H9 (cell line): ENCODE measurements around the gene KDM2B. TPM values are rescaled to one million over a fixed set of nuclear protein-coding genes. Genes with fewer than 3 reads are reported as not detected.

Source experiments
- DNase-seq: peaks from one replicate; pipeline ENCODE4 v3.0.0-alpha.2; 2017
- H2AFZ ChIP-seq: one replicate; pipeline ENCODE4 v1.6.1; 2013; ENCODE audit warnings: mild to moderate bottlenecking, low read length, control low read depth, moderate library complexity
- H2AK5ac ChIP-seq: 2 replicates; pipeline ENCODE4 v1.6.1; 2013; ENCODE audit warnings: low read length, control low read depth, mixed read lengths; ENCODE audit not compliant: insufficient read length
- H2BK120ac ChIP-seq: one replicate; pipeline ENCODE4 v1.6.1; 2013; ENCODE audit warnings: low read depth, mild to moderate bottlenecking, low read length, control low read depth, inconsistent platforms; ENCODE audit not compliant: poor library complexity, severe bottlenecking
- H2BK12ac ChIP-seq: 2 replicates; pipeline ENCODE4 v1.6.1; 2013; ENCODE audit warnings: low read length, control low read depth, mixed read lengths, low read depth; ENCODE audit not compliant: insufficient read length
- H2BK15ac ChIP-seq: 2 replicates; pipeline ENCODE4 v1.6.1; 2013; ENCODE audit warnings: low read depth, low read length, control low read depth
- H2BK20ac ChIP-seq: one replicate; pipeline ENCODE4 v1.6.1; 2013; ENCODE audit warnings: low read depth, mild to moderate bottlenecking, low read length, control low read depth, inconsistent platforms; ENCODE audit not compliant: poor library complexity, severe bottlenecking
- H2BK5ac ChIP-seq: 2 replicates; pipeline ENCODE4 v1.6.1; 2013; ENCODE audit warnings: low read length, control low read depth, mixed read lengths; ENCODE audit not compliant: insufficient read length
- H3K14ac ChIP-seq: 2 replicates; pipeline ENCODE4 v1.6.1; 2013; ENCODE audit warnings: low read length, control low read depth; ENCODE audit not compliant: insufficient read depth
- H3K18ac ChIP-seq: 2 replicates; pipeline ENCODE4 v1.6.1; 2013; ENCODE audit warnings: low read depth, mild to moderate bottlenecking, mixed read lengths, low read length, control low read depth; ENCODE audit not compliant: insufficient read length
- H3K23ac ChIP-seq: 2 replicates; pipeline ENCODE4 v1.6.1; 2013; ENCODE audit warnings: low read length, control low read depth, mixed read lengths, low read depth; ENCODE audit not compliant: insufficient read length
- H3K23me2 ChIP-seq: 2 replicates; pipeline ENCODE4 v1.6.1; 2013; ENCODE audit warnings: low read depth, mild to moderate bottlenecking, mixed read lengths, low read length, control low read depth; ENCODE audit not compliant: insufficient read length, poor library complexity, severe bottlenecking
- H3K27ac ChIP-seq: 2 replicates; pipeline ENCODE4 v1.5.1; 2013; ENCODE audit warnings: low read length, control low read depth, mixed read lengths, low read depth; ENCODE audit not compliant: insufficient read length
- H3K27me3 ChIP-seq: 2 replicates; pipeline ENCODE4 v1.6.1; 2013; ENCODE audit warnings: low read length, control low read depth, inconsistent platforms; ENCODE audit not compliant: insufficient read depth
- H3K4ac ChIP-seq: 2 replicates; pipeline ENCODE4 v1.6.1; 2013; ENCODE audit warnings: low read depth, mild to moderate bottlenecking, control low read depth, inconsistent platforms, low read length, moderate library complexity
- H3K4me1 ChIP-seq: 2 replicates; pipeline ENCODE4 v1.6.1; 2013; ENCODE audit warnings: low read length, control low read depth, inconsistent platforms; ENCODE audit not compliant: insufficient read depth
- H3K4me2 ChIP-seq: 2 replicates; pipeline ENCODE4 v1.6.1; 2013; ENCODE audit warnings: low read length, control low read depth, mixed read lengths; ENCODE audit not compliant: insufficient read length, insufficient read depth
- H3K56ac ChIP-seq: 2 replicates; pipeline ENCODE4 v1.6.1; 2013; ENCODE audit warnings: low read depth, mild to moderate bottlenecking, mixed read lengths, low read length, control low read depth; ENCODE audit not compliant: insufficient read length
- H3K79me1 ChIP-seq: 2 replicates; pipeline ENCODE4 v1.6.1; 2013; ENCODE audit warnings: low read depth, mild to moderate bottlenecking, moderate library complexity, low read length, control low read depth, inconsistent platforms; ENCODE audit not compliant: insufficient read depth, poor library complexity, severe bottlenecking
- H3K79me2 ChIP-seq: 2 replicates; pipeline ENCODE4 v1.6.1; 2013; ENCODE audit warnings: low read length, control low read depth, inconsistent platforms; ENCODE audit not compliant: insufficient read depth
- H3K9ac ChIP-seq: 2 replicates; pipeline ENCODE4 v1.6.1; 2013; ENCODE audit warnings: low read length, control low read depth, mixed read lengths; ENCODE audit not compliant: insufficient read length; ENCODE audit errors: extremely low read depth
- H3K9me3 ChIP-seq: one replicate; pipeline ENCODE4 v1.6.1; 2013; ENCODE audit warnings: low read depth, low read length, inconsistent platforms; ENCODE audit not compliant: control insufficient read depth
- H3T11ph ChIP-seq: one replicate; pipeline ENCODE4 v1.6.1; 2013; ENCODE audit warnings: mild to moderate bottlenecking, low read length, control low read depth, inconsistent platforms
- H4K20me1 ChIP-seq: one replicate; pipeline ENCODE4 v1.6.1; 2013; ENCODE audit not compliant: control insufficient read depth, insufficient read length, insufficient read depth
- H4K5ac ChIP-seq: 2 replicates; pipeline ENCODE4 v1.6.1; 2013; ENCODE audit warnings: low read depth, mild to moderate bottlenecking, mixed read lengths, low read length, control low read depth; ENCODE audit not compliant: insufficient read length
- H4K8ac ChIP-seq: replicated peaks from 2 replicates; pipeline ENCODE4 v1.6.1; 2013; ENCODE audit warnings: low read length, control low read depth, mixed read lengths, low read depth; ENCODE audit not compliant: insufficient read length
- H4K91ac ChIP-seq: 2 replicates; pipeline ENCODE4 v1.6.1; 2013; ENCODE audit warnings: low read depth, mild to moderate bottlenecking, moderate library complexity, mixed read lengths, low read length, control low read depth; ENCODE audit not compliant: insufficient read length
- H3K27ac Mint-ChIP-seq, 3 experiments: 2 replicates in 2 of 3; 3 replicates in 1 of 3; pipeline ENCODE4 v1.8.0; 2020 to 2021; ENCODE audit warnings: mixed read lengths in 3 of 3, mild to moderate bottlenecking in 1 of 3, moderate library complexity in 1 of 3
- H3K27me3 Mint-ChIP-seq: 2 replicates; pipeline ENCODE4 v1.8.0; 2021; ENCODE audit warnings: low read depth, mild to moderate bottlenecking, moderate library complexity, mixed read lengths
- H3K36me3 Mint-ChIP-seq, 3 experiments: 2 replicates in 2 of 3; 3 replicates in 1 of 3; pipeline ENCODE4 v1.8.0; 2020 to 2021; ENCODE audit warnings: low read depth in 3 of 3, mixed read lengths in 3 of 3; ENCODE audit not compliant: insufficient read depth in 1 of 3
- H3K4me1 Mint-ChIP-seq, 2 experiments: 2 replicates each; pipeline ENCODE4 v1.8.0; 2020; ENCODE audit warnings: mixed read lengths in 2 of 2
- H3K4me3 Mint-ChIP-seq, 2 experiments: 2 replicates in 1 of 2; 3 replicates in 1 of 2; pipeline ENCODE4 v1.8.0; 2020 to 2021; ENCODE audit warnings: mild to moderate bottlenecking in 2 of 2, mixed read lengths in 2 of 2, moderate library complexity in 1 of 2
- H3K9me3 Mint-ChIP-seq, 2 experiments: 2 replicates in 1 of 2; 3 replicates in 1 of 2; pipeline ENCODE4 v1.8.0; 2020; ENCODE audit warnings: mild to moderate bottlenecking in 2 of 2, mixed read lengths in 2 of 2, moderate library complexity in 1 of 2
- WGBS: extraction: QIAGEN DNeasy Blood & Tissue Kit; methylation state at CpG from one replicate; pipeline ENCODE4 v1.1.7; 2013; ENCODE audit warnings: missing lambda C conversion rate, low lambda C conversion rate, mixed read lengths; ENCODE audit not compliant: insufficient read length; ENCODE audit errors: extremely low coverage; 5-methylcytosine and 5-hydroxymethylcytosine counted together
- total RNA-seq: library from RNA; stranded (reverse); gene quantifications from 2 replicates; pipeline ENCODE4 v1.2.1, GENCODE V29; 2021
- TF ChIP-seq, protein P1 (sequence below): fragments of 200-600 bp; sonication (generic); conservative IDR thresholded peaks from 3 replicates; pipeline ENCODE4 v1.8.0; 2021; ENCODE audit warnings: antibody characterized with exemption, mild to moderate bottlenecking

KDM2B gene
- total RNA-seq, 1 experiment from 2014 or later: 143 TPM

DNA sequence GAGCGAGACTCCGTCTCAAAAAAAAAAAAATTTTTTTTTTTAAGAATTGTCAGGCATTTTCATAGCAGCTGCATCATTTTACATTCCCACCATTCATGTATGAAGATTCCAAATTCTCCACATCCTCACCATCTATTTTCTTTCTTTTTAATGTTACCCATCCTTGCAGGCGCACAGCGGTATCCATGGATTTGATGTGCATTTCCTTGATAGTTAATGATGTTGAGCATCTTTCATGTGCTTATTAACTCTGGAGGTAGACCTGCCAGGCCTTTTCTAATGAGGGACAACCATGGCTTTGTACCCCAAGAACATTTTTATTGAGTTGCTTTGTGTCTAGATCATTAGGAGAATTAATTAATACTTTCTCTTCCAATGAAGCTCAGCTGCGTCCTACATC, 182.5 kb downstream of the KDM2B start:
- H3K23ac ChIP-seq: no peak overlapping the region
- no peaks in the 10 kb centered on the region for H3K9me3 ChIP-seq
- no peak overlapping the region for H3K9ac ChIP-seq
- H3K27ac ChIP-seq: no peak overlapping the region
- no peak overlapping the region for H4K5ac ChIP-seq
- Mint-ChIP-seq H3K9me3 (no peaks in the 10 kb centered on the region), H3K27me3 (no peaks in the 10 kb centered on the region), H3K4me1 (peaks cover 16 to 23% of the 10 kb centered on the region in 2 experiments), H3K36me3 (peaks cover 0 to 11% (median 4%) of the 10 kb centered on the region in 3 experiments; a peak in 3 of 7 replicates), H3K4me3 (peak overlapping the region; percentile 91 to 96; a peak in 3 of 5 replicates), H3K27ac (no peak overlapping the region)
- peaks cover 11% of the 10 kb centered on the region for H3K79me2 ChIP-seq
- H4K20me1 ChIP-seq: no peaks in the 10 kb centered on the region
- H3K23me2 ChIP-seq: peaks cover 8% of the 10 kb centered on the region
- H4K91ac ChIP-seq: no peak overlapping the region
- H4K8ac ChIP-seq: no peak overlapping the region
- no peak overlapping the region for H2BK20ac ChIP-seq
- H2AFZ ChIP-seq: no peak overlapping the region
- no peak overlapping the region for H2AK5ac ChIP-seq
- TF ChIP-seq, protein P1, sequence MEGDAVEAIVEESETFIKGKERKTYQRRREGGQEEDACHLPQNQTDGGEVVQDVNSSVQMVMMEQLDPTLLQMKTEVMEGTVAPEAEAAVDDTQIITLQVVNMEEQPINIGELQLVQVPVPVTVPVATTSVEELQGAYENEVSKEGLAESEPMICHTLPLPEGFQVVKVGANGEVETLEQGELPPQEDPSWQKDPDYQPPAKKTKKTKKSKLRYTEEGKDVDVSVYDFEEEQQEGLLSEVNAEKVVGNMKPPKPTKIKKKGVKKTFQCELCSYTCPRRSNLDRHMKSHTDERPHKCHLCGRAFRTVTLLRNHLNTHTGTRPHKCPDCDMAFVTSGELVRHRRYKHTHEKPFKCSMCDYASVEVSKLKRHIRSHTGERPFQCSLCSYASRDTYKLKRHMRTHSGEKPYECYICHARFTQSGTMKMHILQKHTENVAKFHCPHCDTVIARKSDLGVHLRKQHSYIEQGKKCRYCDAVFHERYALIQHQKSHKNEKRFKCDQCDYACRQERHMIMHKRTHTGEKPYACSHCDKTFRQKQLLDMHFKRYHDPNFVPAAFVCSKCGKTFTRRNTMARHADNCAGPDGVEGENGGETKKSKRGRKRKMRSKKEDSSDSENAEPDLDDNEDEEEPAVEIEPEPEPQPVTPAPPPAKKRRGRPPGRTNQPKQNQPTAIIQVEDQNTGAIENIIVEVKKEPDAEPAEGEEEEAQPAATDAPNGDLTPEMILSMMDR: no peak
- H3K4me2 ChIP-seq: peak overlapping the region; percentile 97
- H2BK120ac ChIP-seq: no peak overlapping the region
- no peak overlapping the region for H3K56ac ChIP-seq
- no peak overlapping the region for H3T11ph ChIP-seq
- H3K14ac ChIP-seq: no peak overlapping the region
- H3K79me1 ChIP-seq: peaks cover 4% of the 10 kb centered on the region
- no peak overlapping the region for H2BK15ac ChIP-seq
- H3K4me1 ChIP-seq: no peaks in the 10 kb centered on the region
- no peak overlapping the region for H2BK5ac ChIP-seq
- H2BK12ac ChIP-seq: no peak overlapping the region
- H3K4ac ChIP-seq: no peak overlapping the region
- no peak for DNase-seq
- no peaks in the 10 kb centered on the region for H3K27me3 ChIP-seq
- no peak overlapping the region for H3K18ac ChIP-seq
- WGBS: no CpG with 5 or more reads among the region's 5 CpGs
